Activated naive CD4-positive, alpha-beta T cell treated with anti-CD3 and anti-CD28 coated beads, Interleukin-2, amount 10 ng/mL, durations not matched to agents 5 hours and 36 hours (primary cell): ENCODE measurements around the gene ATXN1L. TPM values are rescaled to one million over a fixed set of nuclear protein-coding genes. Genes with fewer than 3 reads are reported as not detected.

Experiments
- total RNA-seq, 2 experiments: library from RNA; stranded (reverse); gene quantifications; one replicate each; pipeline ENCODE4 v1.2.3, GENCODE V29; 2021

ATXN1L gene, protein sequence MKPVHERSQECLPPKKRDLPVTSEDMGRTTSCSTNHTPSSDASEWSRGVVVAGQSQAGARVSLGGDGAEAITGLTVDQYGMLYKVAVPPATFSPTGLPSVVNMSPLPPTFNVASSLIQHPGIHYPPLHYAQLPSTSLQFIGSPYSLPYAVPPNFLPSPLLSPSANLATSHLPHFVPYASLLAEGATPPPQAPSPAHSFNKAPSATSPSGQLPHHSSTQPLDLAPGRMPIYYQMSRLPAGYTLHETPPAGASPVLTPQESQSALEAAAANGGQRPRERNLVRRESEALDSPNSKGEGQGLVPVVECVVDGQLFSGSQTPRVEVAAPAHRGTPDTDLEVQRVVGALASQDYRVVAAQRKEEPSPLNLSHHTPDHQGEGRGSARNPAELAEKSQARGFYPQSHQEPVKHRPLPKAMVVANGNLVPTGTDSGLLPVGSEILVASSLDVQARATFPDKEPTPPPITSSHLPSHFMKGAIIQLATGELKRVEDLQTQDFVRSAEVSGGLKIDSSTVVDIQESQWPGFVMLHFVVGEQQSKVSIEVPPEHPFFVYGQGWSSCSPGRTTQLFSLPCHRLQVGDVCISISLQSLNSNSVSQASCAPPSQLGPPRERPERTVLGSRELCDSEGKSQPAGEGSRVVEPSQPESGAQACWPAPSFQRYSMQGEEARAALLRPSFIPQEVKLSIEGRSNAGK
- total RNA-seq = 10 to 100 TPM; 23.4 to 24.9 TPM

DNA sequence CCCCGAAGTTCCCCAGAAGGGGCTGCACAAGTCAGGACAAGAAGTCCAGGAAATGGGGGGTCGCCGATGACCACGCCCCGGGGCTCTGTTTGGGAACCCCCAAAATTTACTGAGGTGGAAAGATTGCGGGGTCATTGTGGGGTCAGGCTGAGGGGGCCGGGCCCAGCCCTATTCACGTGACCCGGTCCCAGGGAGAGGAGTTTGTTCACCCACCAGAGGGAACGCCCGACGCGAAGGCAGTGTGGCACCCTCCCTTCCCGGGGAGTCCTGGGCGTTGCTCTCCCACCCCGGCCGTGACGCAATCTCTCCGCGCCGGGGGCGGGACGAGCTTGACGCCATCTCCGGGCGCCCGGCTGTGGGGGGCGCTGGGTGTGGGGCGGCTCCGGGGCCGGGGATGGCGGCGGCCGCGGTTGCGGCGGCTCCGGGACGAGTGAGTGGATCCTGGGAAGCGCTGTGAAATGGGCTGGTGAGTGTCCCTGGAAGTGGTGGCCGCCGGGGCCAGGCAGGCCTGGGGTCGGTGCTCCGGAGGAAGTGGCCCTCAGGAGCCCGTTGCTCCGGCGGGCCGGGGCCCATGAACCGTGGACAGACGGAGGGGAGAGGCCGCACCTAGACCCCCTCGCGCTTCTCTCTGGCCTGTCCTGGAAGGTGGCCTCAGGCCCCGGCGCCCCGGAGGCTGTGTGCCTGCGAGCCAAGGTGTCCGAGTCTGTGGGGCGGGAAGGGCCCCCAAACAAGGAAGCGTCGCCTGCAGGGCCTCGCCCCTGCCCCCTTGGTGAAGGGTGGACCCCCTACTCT, at the start of gene ATXN1L:
Gene ATXN1L (plus strand): TSS at position 338 of the 792 bp plus-strand sequence. CDS start 3,765 bp downstream, outside the sequence.

DNA sequence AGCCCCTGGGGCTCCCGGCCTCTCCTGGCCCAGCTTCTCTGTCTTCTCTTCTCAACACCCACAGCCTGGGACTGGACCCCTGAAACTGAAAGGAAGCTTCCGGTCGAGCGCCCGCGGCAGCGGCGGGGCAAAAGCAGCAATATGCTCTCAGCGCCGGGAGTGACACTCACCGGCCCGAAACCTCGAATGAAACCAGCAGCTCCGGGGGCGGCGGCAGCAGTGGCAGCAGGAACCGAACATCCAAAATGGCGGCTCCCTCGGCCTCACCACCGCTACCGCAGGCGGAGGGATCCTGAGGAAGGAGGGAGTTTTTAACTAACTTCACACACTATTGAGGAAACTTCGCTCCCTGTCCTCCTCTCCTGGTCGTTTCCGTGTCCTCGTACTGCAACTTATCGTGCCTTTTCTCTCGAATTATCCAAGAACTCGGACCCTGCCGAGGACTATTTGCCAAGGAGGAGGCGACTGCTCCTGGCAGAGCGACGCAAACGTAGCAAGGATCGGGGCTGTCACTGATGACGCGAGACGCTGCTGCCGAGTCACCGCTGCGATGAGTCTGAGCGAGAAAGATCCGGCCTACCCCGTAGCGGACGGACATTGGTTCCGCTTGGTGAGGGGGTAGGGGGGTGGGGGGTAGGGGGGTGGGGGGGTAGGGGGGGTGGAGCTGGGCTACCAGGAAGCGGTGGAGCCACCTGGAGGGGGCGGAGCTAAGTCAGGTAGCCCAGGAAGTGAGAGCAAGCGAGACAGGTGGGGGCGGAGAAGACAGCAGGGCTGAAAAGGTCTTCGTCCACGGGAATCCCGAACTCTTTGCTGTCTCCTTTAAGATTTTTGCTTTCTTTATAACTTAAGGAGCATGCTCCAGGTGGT, 37.0 kb upstream of the ATXN1L start, which contains the start of gene AP1G1:
Gene AP1G1 (minus strand): TSS at position 242 of the 867 bp plus-strand sequence. CDS start 19,355 bp downstream, outside the sequence.

DNA sequence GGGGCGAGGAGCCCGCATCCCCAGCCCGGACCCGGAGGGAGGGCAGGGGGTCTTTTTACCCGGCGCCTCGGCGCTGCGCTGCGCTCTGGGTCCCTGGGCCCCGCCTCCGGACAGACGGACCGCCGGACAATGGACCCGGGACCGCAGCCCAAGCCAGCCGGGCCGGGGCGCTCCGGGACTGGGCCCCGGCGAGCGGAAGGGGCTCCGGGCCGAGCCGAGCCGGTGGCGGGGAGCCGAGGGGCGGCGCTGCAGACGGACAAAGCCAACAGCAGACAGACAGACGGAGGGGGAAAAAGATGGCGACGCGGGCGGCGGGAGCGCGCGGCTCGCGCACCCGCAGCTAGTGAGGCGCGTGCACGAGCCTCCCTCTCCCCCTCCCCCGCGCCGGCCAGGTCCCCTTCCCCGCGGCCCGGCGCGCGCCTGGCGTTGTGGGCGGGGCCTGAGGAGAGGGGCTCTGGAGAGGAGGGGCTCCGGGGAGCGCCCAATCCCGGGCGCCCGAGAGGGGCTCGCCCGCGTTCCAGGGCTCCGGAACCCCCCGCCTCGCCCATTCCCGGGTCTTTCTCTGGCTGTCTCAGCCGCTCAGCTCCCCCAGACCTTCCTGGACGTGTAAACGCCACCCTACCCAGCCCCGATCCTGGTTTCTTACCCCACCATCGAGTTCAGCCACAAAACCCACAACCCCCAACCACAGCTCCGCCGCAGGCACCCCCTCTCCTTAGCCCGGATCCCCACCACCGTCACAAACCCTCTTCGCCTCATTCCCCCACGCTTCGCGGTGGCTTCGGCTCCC, 38.3 kb downstream of the ATXN1L start, which contains the start of gene ZNF821:
Gene ZNF821 (minus strand): TSS at position 334 of the 790 bp plus-strand sequence. CDS start 4,236 bp downstream, outside the sequence.

DNA sequence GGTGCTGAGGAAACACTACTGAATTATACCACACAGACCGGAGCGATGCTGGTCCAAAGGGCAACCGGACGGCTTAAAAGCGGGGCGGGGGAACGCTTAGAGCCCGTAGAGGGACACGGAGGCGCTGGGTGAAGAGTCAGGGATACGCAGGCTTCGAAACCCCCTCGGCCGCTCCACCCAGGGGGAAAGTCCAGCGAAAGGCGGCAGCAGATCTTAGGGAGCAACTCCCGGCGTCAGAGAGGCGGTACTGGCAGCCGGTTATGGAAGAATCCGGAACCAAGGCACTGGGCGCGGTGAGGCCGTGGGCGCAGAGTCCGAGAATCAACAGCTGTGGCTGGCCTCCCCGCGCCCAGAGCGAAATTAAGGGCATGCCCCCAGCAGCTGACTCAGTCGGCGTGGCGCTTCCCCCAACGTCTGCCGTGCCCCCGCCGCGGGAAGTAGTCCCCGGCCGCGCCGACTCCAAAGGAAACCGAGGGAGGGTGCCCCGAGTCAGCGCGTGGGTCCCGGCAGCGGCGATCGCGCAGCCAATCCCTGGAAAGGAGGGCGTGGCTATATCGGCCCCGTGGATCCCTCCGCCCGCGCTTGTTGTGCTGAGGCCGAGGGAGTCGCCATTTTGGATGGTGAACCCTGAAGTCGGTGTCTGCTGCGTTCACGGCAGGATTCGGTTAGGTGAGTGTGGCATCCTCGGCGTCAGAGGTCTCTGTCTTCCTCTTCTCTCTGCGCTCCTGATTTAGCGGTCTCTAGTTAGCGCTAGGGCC, 49.3 kb downstream of the ATXN1L start, which contains the start of gene IST1:
Gene IST1 (plus strand): TSS at position 611 of the 758 bp plus-strand sequence. CDS start 20,110 bp downstream, outside the sequence.

Other genes starting within 250 kb of the ATXN1L start
- not detected for gene MARVELD3, start 219.8 kb upstream of the ATXN1L start, total RNA-seq
- gene PHLPP2, start 121.3 kb upstream of the ATXN1L start, total RNA-seq = 1 to 10 TPM; 3.7 TPM
- gene AP1G1, start 37.1 kb upstream of the ATXN1L start, total RNA-seq = 10 to 100 TPM; 78.0 to 84.5 TPM
- gene ZNF821, start 38.2 kb downstream of the ATXN1L start, total RNA-seq = 10 to 100 TPM in 1 of 2 experiments, 1 to 10 TPM in 1; 9.7 to 10.2 TPM
- gene IST1, start 49.6 kb downstream of the ATXN1L start, total RNA-seq = 100 to 1,000 TPM; 198 to 202 TPM
- gene PKD1L3, start 154.4 kb downstream of the ATXN1L start, total RNA-seq = under 1 TPM; 0.35 to 0.36 TPM
- 1 to 10 TPM; 8.1 to 9.6 TPM for gene DHODH, start 162.8 kb downstream of the ATXN1L start, total RNA-seq
- not detected for gene HP, start 208.5 kb downstream of the ATXN1L start, total RNA-seq
- gene HPR, start 217.2 kb downstream of the ATXN1L start, total RNA-seq = not detected
- 10 to 100 TPM; 14.7 to 17.1 TPM for gene TXNL4B, start 247.6 kb downstream of the ATXN1L start, total RNA-seq
- 10 to 100 TPM; 70.9 to 73.1 TPM for gene DHX38, start 247.9 kb downstream of the ATXN1L start, total RNA-seq